8988T (cell line): ENCODE data around the gene AGAP9.
"Not testable (repeated sequence)": the region's sequence is repeated elsewhere in the genome, so short reads cannot be mapped to it uniquely, and the experiment has no call there.

Experiments
- DNase-seq: peaks from one replicate; pipeline ENCODE4 v3.0.0; 2011

Gene AGAP9

GRCh38 chr10:47523475-47523874 lies at the start of gene AGAP9:
Gene AGAP9, minus strand, starts transcription at chr10:47523638. Its CDS starts 112 bp downstream, at chr10:47523526.
- not testable (repeated sequence) for DNase-seq

- not testable (repeated sequence) for DNase-seq
Measured at GRCh38 chr10:47571138-47571912, 47.9 kb upstream of the AGAP9 start.

DNA sequence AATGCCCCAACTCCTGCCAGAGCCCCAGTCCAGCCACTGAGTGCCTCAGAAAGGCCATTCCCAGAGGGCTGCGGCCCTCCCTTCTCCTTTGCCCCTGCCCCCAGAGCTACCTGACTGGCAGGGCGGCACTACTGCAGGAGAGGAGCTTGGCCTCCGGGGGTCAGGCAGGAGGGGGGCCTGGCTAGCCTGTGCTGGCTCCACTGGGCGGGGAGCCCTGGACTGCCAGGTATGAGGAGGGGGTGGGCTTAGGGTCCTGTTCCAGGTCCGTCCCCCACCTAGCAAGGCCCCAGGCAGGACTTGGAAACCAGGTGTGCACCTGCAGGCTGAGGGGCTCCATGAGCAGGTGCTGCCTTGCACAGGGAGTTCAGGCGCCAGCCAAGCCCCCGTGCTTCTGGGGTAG lies 43.3 kb upstream of the AGAP9 start:
- DNase-seq = not testable (repeated sequence)

- not testable (repeated sequence) for DNase-seq
Measured at GRCh38 chr10:47566108-47566699, 42.8 kb upstream of the AGAP9 start.

DNA sequence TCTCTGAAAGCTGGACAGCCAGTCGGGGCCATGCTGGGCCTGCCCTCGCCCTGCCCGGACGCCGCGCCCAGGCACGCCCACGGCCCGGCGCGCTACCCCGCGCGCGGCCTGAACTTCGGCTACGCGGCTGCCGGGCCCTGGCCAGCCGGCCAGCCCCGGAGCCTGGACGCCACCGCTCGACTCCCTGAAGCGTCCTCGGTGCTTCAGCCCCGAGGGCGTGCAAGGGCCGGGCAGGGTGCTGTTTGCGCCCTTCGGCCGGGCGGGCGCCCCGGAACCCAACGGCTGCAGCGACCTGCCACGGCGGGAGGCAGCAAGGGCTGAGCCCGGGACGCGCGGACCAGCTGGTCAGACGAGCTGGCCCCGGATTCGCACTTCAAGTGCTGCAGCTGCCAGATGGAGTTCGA lies 42.1 kb upstream of the AGAP9 start:
- not testable (repeated sequence) for DNase-seq

- DNase-seq = not testable (repeated sequence)
Measured at GRCh38 chr10:47564953-47565352, 41.5 kb upstream of the AGAP9 start.

- DNase-seq = not testable (repeated sequence)
Measured at GRCh38 chr10:47564318-47564717, 40.9 kb upstream of the AGAP9 start.

DNA sequence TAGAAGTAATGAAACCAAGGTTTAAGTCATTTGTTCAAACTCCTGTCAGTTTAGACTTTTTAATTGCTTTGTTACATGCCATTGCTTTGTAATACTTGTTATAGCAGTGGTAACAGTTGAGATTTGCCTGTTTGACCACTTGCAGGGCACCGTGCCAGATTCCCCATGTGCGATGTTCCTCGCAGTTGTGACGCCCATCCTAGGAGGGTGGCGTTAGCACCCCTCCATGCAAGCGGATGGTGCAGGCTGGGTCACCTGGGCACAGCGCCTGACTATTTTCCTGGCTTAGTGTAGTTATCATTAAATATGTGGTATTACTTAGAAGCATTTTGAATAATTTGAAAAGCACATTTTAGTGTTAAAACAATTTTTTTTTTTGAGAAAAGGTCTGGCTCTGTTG lies 37.0 kb upstream of the AGAP9 start:
- not testable (repeated sequence) for DNase-seq

- not testable (repeated sequence) for DNase-seq
Measured at GRCh38 chr10:47559718-47560308, 36.4 kb upstream of the AGAP9 start.

GRCh38 chr10:47558109-47558508 lies 34.7 kb upstream of the AGAP9 start:
- not testable (repeated sequence) for DNase-seq

GRCh38 chr10:47557616-47558015 lies 34.2 kb upstream of the AGAP9 start:
- not testable (repeated sequence) for DNase-seq

GRCh38 chr10:47555334-47555733 lies 31.9 kb upstream of the AGAP9 start:
- DNase-seq = not testable (repeated sequence)

GRCh38 chr10:47554552-47554951 lies 31.1 kb upstream of the AGAP9 start:
- DNase-seq = not testable (repeated sequence)

- DNase-seq = not testable (repeated sequence)
Measured at GRCh38 chr10:47553860-47554247, 30.4 kb upstream of the AGAP9 start.

DNA sequence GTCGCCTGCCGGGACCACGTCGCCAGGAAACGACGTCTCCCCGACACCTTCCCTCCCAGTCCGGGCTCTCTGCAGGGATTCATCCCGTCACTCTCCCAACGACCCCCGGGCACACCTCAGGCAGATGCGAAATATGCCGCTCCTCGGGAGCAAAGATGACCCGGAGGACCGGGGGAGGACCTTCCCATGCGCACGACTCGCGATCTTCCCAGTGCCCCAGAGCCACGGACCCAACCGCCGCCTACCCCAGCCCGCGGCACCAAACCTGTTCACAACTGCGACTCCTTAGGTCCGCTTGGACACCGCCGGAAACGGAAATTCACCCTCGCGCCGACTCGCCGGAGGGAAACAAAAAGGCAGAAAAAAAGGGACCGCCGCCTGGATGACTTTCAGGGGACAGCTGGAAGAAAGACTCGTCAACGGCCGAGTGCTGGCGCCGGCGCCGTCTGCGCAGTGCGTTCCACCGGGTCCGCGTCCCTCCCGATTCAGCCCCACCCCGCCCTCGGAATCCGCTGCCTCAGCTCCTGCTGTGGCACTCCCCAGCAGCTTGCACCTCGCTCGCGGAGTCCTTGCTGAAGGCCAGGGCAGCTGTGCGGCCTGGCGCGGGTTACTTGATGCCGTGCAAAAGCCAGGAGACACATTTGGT lies 29.9 kb upstream of the AGAP9 start:
- DNase-seq = peak; percentile 14

GRCh38 chr10:47552719-47553118 lies 29.3 kb upstream of the AGAP9 start:
- DNase-seq = not testable (repeated sequence)

- DNase-seq = not testable (repeated sequence)
Measured at GRCh38 chr10:47547286-47547685, 23.8 kb upstream of the AGAP9 start.

DNA sequence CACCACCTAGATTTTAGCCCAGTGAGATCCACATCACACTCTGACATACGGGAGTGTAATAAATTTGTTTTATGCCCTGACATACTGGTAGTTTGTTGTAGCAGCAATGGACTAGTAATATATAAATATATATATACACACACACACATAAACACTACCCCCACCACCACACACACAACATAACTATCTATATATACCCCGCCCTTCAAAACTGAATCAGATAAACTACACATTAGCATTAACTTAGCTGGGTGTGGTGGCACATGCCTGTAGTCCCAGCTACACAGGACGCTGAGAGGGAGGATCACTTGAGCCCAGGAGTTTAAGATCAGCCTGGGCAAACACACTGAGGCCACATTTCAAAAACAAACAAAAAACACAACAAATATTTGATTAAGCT lies 13.0 kb upstream of the AGAP9 start:
- DNase-seq = not testable (repeated sequence)

DNA sequence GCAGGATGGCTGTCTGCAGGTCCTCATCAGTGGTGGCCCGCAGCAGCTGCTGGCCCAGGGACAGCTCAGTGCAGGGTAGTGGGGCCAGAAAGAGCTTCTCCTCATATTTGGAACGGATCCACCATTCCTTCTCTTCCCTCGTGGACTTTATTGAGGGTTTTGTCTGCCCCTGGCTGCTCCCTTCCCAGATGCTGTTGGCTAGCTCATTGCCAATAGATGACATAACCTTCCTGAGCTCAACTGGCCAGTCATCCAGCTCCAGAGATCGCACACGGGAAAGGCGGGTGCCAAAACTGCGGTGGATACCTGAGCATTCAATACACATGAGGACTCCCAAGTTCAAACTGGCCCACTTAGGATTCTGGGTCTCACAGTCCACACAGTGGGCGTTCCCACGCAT lies 21.1 kb downstream of the AGAP9 start:
- not testable (repeated sequence) for DNase-seq

DNA sequence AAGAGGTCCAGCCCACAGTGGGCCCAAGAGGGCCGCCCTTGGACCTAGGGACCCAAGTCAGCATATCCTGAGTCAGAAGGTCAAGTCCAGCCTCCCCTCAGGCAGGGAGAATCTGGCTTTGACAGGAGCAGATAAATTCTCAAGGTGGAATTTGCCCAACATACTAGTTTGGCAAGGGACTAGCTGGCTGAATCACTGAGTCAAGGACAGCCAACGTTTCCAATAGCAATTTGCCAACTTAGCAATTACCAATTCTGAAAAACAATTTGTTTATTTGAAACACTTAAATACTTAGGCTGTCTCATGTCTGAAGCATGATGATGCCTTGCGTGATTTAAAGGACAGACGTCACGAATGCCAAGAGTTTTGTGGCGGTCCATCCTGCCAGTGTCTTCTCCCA lies 29.2 kb downstream of the AGAP9 start:
- not testable (repeated sequence) for DNase-seq

- DNase-seq = not testable (repeated sequence)
Measured at GRCh38 chr10:47491600-47491999, 31.8 kb downstream of the AGAP9 start, which contains the start of gene FAM25G. Gene FAM25G, minus strand, starts transcription at chr10:47491700. Its CDS starts 26 bp downstream, at chr10:47491674.

DNA sequence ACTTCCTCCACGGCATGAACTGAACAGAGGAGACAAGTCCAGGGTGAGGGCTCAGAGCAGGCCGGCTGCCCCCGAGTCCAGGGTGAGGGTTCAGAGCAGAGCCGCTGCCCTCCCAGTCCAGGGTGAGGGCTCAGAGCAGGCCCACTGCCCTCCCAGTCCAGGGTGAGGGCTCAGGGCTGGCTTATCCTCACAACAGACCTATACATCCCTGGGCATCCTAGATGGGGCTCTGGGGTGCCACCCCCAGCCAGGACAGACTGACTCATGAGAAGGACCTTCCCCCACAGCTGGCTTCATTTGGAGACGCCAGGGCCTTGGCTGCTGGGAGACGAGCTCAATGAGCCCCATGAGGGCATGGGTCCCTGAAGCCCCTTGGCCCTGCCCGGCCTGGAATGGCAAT lies 33.8 kb downstream of the AGAP9 start:
- DNase-seq = not testable (repeated sequence)

DNA sequence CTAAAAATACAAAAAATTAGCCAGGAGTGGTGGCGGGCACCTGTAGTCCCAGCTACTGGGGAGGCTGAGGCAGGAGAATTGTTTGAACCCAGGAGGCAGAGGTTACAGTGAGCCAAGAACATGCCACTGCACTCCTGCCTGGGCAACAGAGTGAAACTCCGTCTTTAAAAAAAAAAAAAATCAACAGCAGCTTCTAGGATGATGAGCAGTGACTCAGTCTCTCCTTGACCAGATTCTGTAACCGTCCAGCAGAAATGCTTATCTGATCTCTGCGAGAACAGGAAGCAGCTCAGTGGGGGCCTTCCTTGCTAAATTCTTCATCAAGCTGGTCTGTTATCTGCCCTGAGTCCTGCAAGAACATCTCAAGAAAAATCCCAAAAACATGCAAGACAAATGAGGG lies 37.5 kb downstream of the AGAP9 start:
- DNase-seq = not testable (repeated sequence)
